CD4-positive, alpha-beta T cell (primary cell): ENCODE results near the gene ENTPD6. TPM values are rescaled to one million over a fixed set of nuclear protein-coding genes. Genes with fewer than 3 reads are reported as not detected.

Experiments
- ATAC-seq: fragments of 200-7000 bp; cut with Tn5 transposase; one replicate; pipeline ENCODE4 v1.10.0; 2022; ENCODE audit warnings: mild to moderate bottlenecking; ENCODE audit not compliant: poor library complexity
- CTCF ChIA-PET: fragments of 350-600 bp; sonication (Branson Sonifier 250); formaldehyde crosslinking; loops from one replicate; lab custom pipeline; 2021; ENCODE audit warnings: antibody characterized with exemption, inconsistent platforms; lab: Charles Lee
- POLR2A ChIA-PET: fragments of 350-600 bp; sonication (Branson Sonifier 250); formaldehyde crosslinking; loops from one replicate; lab custom pipeline; 2021; ENCODE audit warnings: antibody characterized with exemption, inconsistent platforms; lab: Charles Lee
- DNase-seq, 14 experiments: peaks; one replicate each; pipeline ENCODE4 v3.0.0-alpha.2; 2013 to 2020; ENCODE audit warnings: mixed read lengths in 2 of 14
- H3K27ac ChIP-seq, 2 donors: one replicate each; pipeline versions ENCODE4 v1.5.1 to v1.7.0; 2013; ENCODE audit warnings: low read length in 2 of 2, low read depth in 1 of 2, mild to moderate bottlenecking in 1 of 2
- H3K27me3 ChIP-seq, 2 experiments: 1 replicate in 1 of 2; 2 replicates in 1 of 2; pipeline versions ENCODE4 v1.6.1 to v1.7.0; 2013; ENCODE audit warnings: low read length in 2 of 2, control low read depth in 1 of 2, mild to moderate bottlenecking in 1 of 2, moderate library complexity in 1 of 2; ENCODE audit not compliant: insufficient read depth in 2 of 2, control insufficient read depth in 1 of 2
- H3K36me3 ChIP-seq: one replicate; pipeline ENCODE4 v1.6.1; 2013; ENCODE audit warnings: low read length, control low read depth; ENCODE audit not compliant: insufficient read depth
- H3K4me1 ChIP-seq: one replicate; pipeline ENCODE4 v1.6.1; 2013; ENCODE audit warnings: low read length, control low read depth; ENCODE audit not compliant: insufficient read depth
- H3K4me3 ChIP-seq: one replicate; pipeline ENCODE4 v1.5.1; 2013; ENCODE audit warnings: mild to moderate bottlenecking, low read length, moderate library complexity
- H3K9me3 ChIP-seq, 2 experiments: 1 replicate in 1 of 2; 2 replicates in 1 of 2; pipeline versions ENCODE4 v1.6.1 to v1.7.0; 2013; ENCODE audit warnings: low read length in 2 of 2, mild to moderate bottlenecking in 2 of 2, control low read depth in 1 of 2, moderate library complexity in 1 of 2; ENCODE audit not compliant: control insufficient read depth in 1 of 2, insufficient read depth in 1 of 2
- H3K27ac Mint-ChIP-seq: one replicate; pipeline ENCODE4 v1.8.0; 2020; ENCODE audit warnings: mixed read lengths
- H3K27me3 Mint-ChIP-seq: one replicate; pipeline ENCODE4 v1.8.0; 2021; ENCODE audit warnings: mixed read lengths
- H3K36me3 Mint-ChIP-seq: one replicate; pipeline ENCODE4 v1.8.0; 2021; ENCODE audit warnings: low read depth, mixed read lengths
- H3K4me1 Mint-ChIP-seq: one replicate; pipeline ENCODE4 v1.8.0; 2021; ENCODE audit warnings: low read depth, mixed read lengths
- H3K4me3 Mint-ChIP-seq: one replicate; pipeline ENCODE4 v1.8.0; 2020; ENCODE audit warnings: mild to moderate bottlenecking, mixed read lengths
- H3K9me3 Mint-ChIP-seq: one replicate; pipeline ENCODE4 v1.8.0; 2020; ENCODE audit warnings: mixed read lengths
- intact Hi-C, 2 experiments: fragments of 100-400 bp; cut with DNase I in 1 of 2; cut with micrococcal nuclease in 1 of 2; formaldehyde crosslinking; loops; one replicate each; pipeline versions ENCODE4 v1.15.1 to v1.9.0; 2023 to 2025; cut with DNase I, micrococcal nuclease
- total RNA-seq, 174 experiments: library from RNA in 2 of 174; stranded (reverse) in 2 of 174; gene quantifications; one replicate each; pipeline ENCODE4 v1.2.3 and lab custom pipeline; 2021 to 2026
- TF ChIP-seq, protein P1 (sequence below): fragments of 200-600 bp; IDR thresholded peaks from one replicate; pipeline ENCODE4 v1.8.0; 2022; ENCODE audit warnings: antibody characterized with exemption, mild to moderate bottlenecking

ENTPD6 gene
- total RNA-seq, 2 experiments from 2014 or later, result 78.5 to 85.1 TPM

GRCh38 chr20:25148181-25148981 lies 47.1 kb upstream of the ENTPD6 start:
- H3K4me1 Mint-ChIP-seq, result peaks cover 7% of the 10 kb centered on the region
- TF ChIP-seq, protein P1, sequence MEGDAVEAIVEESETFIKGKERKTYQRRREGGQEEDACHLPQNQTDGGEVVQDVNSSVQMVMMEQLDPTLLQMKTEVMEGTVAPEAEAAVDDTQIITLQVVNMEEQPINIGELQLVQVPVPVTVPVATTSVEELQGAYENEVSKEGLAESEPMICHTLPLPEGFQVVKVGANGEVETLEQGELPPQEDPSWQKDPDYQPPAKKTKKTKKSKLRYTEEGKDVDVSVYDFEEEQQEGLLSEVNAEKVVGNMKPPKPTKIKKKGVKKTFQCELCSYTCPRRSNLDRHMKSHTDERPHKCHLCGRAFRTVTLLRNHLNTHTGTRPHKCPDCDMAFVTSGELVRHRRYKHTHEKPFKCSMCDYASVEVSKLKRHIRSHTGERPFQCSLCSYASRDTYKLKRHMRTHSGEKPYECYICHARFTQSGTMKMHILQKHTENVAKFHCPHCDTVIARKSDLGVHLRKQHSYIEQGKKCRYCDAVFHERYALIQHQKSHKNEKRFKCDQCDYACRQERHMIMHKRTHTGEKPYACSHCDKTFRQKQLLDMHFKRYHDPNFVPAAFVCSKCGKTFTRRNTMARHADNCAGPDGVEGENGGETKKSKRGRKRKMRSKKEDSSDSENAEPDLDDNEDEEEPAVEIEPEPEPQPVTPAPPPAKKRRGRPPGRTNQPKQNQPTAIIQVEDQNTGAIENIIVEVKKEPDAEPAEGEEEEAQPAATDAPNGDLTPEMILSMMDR, result no peak
- H3K4me1 ChIP-seq, result peaks cover 12% of the 10 kb centered on the region
- H3K36me3 Mint-ChIP-seq, result no peaks in the 10 kb centered on the region
- H3K4me3 ChIP-seq, result peak overlapping the region; percentile 58
- CTCF ChIA-PET, result interaction anchor here (0.6 kb wide), 1 partner anchor 50 kb away, joined by 3 read pairs; no protein-coding TSS in a partner anchor
- H3K27ac Mint-ChIP-seq, result peak overlapping the region; percentile 89
- peaks cover 5 to 9% of the 10 kb centered on the region in 2 experiments for H3K27me3 ChIP-seq
- peak; percentile 29 to 82 (median 60) for DNase-seq
- peaks cover 5% of the 10 kb centered on the region for H3K27me3 Mint-ChIP-seq
- H3K9me3 Mint-ChIP-seq, result no peaks in the 10 kb centered on the region
- no peaks in the 10 kb centered on the region for H3K36me3 ChIP-seq
- intact Hi-C loops, result loop anchor here in 1 of 2 experiments (2.0 kb wide), 1 partner anchor 58 kb away; no protein-coding TSS in a partner anchor
- POLR2A ChIA-PET, result interaction anchor here (1.0 to 1.9 kb wide), 4 partner anchors 47 to 154 kb away, joined by 3 to 14 read pairs (median 8); partner anchors contain the start of genes ACSS1 and ENTPD6
- H3K27ac ChIP-seq, result no peak overlapping the region
- peak; percentile 95 for ATAC-seq
- H3K4me3 Mint-ChIP-seq, result peak overlapping the region; percentile 94
- H3K9me3 ChIP-seq, result no peaks in the 10 kb centered on the region

GRCh38 chr20:25148982-25149846 lies 46.3 kb upstream of the ENTPD6 start:
- ChIA-PET POLR2A (interaction anchor here (1.4 to 1.9 kb wide), 3 partner anchors 46 to 155 kb away, joined by 3 to 14 read pairs (median 9); partner anchors contain the start of gene ENTPD6), CTCF (interaction anchor here (0.6 kb wide), 1 partner anchor 49 kb away, joined by 3 read pairs; no protein-coding TSS in a partner anchor)
- TF ChIP-seq, protein P1, result no peak
- DNase-seq (no peak), ATAC-seq (no peak)
- peak overlapping the region; percentile 58 for H3K4me3 ChIP-seq
- peak overlapping the region; percentile 89 for H3K27ac Mint-ChIP-seq
- H3K36me3 ChIP-seq, result no peaks in the 10 kb centered on the region
- H3K4me1 ChIP-seq, result peaks cover 12% of the 10 kb centered on the region
- no peaks in the 10 kb centered on the region for H3K9me3 Mint-ChIP-seq
- intact Hi-C loops, result loop anchor here in 1 of 2 experiments (2.0 kb wide), 1 partner anchor 58 kb away; no protein-coding TSS in a partner anchor
- no peaks in the 10 kb centered on the region for H3K36me3 Mint-ChIP-seq
- H3K4me3 Mint-ChIP-seq, result peak overlapping the region; percentile 94
- H3K9me3 ChIP-seq, result no peaks in the 10 kb centered on the region
- peaks cover 5 to 9% of the 10 kb centered on the region in 2 experiments for H3K27me3 ChIP-seq
- H3K4me1 Mint-ChIP-seq, result peaks cover 7% of the 10 kb centered on the region
- no peak overlapping the region for H3K27ac ChIP-seq
- H3K27me3 Mint-ChIP-seq, result peaks cover 5% of the 10 kb centered on the region

- intact Hi-C loops, result no loop called here
- Histone ChIP-seq H3K4me1 (peaks cover 12% of the 10 kb centered on the region), H3K36me3 (no peaks in the 10 kb centered on the region), H3K27me3 (peaks cover 5 to 9% of the 10 kb centered on the region in 2 experiments), H3K9me3 (no peaks in the 10 kb centered on the region), H3K27ac (no peak overlapping the region), H3K4me3 (no peak overlapping the region)
- POLR2A ChIA-PET, result no interaction called here
- Mint-ChIP-seq H3K9me3 (no peaks in the 10 kb centered on the region), H3K36me3 (no peaks in the 10 kb centered on the region), H3K27me3 (peaks cover 5% of the 10 kb centered on the region), H3K4me3 (peak overlapping the region; percentile 16), H3K4me1 (peaks cover 7% of the 10 kb centered on the region), H3K27ac (no peak overlapping the region)
- CTCF ChIA-PET, result no interaction called here
- TF ChIP-seq, protein P1, result no peak
- no peak for ATAC-seq
- DNase-seq, result no peak
Observed at GRCh38 chr20:25150016-25150415, 45.5 kb upstream of the ENTPD6 start.
